Germinal center (tissue), 1 donor: Measurements from ENCODE around the gene RCL1.

Source experiments
- DNase-seq: peaks from one replicate; pipeline ENCODE4 v3.0.0; 2012; ENCODE audit warnings: mixed read lengths, low spot score

Gene RCL1

GRCh38 chr9:4811824-4812223 is 19.1 kb downstream of the RCL1 start:
- DNase-seq, result no peak

GRCh38 chr9:4812858-4813257 is 20.1 kb downstream of the RCL1 start:
- DNase-seq, result no peak

DNA sequence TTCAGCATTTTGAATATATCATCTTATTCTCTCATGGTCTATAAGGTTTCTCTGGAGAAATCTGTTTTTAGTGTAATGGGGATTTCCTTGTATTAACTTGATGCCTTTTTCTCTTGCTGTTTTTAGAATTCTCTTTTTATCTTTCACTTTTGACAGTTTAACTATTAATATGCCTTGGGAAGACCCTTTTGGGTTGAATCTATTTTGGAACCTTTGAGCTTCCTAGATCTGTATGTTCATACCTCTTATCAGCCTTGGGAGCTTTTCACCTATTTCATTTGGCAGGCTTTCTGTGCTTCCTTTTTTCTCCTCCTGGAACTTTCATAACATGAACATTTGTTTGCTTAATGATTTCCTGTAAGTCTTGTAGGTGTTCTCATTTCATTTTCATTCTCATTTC is 22.2 kb downstream of the RCL1 start:
- no peak for DNase-seq

- no peak for DNase-seq
Observed at GRCh38 chr9:4815381-4815956, 22.7 kb downstream of the RCL1 start.

DNA sequence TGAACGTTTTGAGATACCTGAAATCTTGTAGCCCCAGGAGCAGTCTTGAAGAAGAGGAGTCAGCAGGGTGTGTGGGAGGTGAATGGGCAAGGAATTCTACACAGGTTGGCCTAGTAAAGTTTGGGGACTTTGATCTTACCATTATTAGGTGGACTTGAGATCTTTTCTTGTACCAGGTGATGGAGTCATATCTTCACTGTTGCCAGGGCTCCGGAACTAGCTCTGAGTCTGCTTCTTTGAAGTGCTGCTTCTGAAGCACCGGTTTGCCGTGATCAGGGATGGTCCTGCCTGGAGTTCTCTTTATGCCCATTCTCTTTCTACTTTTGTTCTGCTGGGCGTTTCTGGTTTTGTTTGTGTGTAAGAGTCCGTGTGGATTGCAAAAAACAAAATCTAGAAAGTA is 27.4 kb downstream of the RCL1 start:
- DNase-seq, result no peak

DNA sequence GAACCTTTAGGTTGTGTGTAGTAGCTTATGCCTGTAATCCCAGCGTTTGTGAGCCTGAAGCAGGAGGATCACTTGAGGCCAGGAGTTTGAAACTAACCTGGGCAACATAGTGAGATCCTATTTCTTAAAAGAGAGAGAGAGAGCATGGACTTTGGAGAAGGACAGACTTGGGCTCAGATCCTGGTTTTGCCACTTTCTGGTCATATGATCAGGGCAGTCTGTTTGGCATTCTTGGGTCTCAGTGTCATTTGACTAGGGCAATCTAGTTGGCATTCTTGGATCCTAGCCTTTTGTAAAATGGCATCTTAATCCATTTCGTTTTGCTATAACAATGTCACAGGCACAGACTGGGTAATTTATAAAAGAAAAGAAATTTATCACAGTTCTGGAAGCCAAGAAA is 28.4 kb downstream of the RCL1 start:
- DNase-seq, result no peak

DNA sequence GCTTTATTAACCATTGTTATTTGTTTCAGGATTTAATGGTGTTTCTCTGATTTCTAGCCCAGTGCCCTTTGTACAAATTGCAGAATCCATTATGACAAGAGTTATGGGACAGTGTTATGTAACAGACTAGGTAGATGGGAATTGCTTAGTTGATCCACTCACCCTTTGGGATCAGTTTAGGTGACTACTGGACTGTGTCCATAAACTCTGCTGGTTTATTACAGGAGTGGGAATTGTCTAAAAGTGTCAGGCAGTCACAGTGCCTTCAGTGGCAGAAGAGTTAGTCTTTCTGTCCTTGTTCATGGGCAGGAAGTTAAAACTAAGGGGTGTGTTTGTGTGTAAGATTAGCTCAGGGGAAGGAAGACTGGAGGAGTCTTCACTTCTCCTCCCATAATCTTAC is 29.3 kb downstream of the RCL1 start:
- DNase-seq, result no peak

- no peak for DNase-seq
Observed at GRCh38 chr9:4826417-4827166, 33.8 kb downstream of the RCL1 start.

DNA sequence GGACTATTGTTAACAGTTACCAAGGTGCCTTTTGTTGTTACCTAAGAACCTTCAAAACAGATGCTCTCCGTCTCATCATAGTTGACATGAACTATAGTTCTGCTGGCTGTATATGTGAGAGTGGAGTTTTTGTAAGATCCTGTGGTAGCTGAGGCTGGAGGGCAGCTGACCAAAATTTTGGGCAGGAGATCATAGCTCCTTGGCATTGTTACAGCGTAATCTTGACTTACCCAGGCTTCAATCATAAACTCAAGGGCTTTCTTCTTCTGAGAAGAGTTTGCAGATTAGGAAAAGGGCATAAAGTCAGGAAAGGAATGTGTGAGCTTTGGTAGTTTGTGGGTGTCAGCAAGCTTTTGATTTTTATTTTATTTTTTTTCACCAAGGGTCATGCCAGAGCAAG is 34.5 kb downstream of the RCL1 start:
- no peak for DNase-seq

DNA sequence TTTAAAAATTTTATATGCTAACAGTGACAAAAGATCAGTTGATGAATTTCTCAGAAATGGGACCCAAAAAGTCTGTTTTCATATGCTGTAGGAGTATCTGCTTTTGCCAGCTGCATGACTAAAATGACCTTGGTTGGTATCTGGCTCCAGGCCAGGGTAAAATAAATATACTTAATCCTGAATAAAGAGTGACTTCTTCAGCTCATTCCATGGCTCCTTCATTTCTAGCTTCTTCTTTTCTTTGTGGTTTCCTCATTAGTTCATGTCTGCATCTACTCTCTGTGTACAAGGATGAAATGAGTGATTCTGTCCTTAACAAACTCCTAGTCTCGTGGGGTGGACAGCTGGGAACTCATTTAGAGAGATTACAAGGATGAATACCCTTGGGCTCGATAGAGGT is 36.0 kb downstream of the RCL1 start:
- DNase-seq, result no peak

DNA sequence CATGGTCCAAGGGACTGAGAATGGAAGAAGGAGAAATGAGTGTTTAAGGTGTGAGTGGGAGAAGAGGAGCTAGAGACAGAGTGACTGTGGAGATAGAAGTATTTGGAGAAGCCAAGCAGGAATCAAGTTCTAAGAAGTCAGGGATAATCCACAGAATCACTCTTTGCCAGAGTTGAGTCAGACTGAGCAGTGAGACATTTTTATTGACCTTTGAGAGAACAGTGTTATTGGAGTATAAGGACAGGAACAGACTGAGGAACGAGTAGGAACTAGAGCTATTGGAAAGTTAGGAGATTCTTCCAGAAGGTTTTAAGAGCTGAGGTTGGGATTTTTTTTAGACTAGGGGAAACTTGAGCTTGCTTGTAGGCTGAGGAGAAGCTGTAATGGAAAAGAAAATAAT is 37.2 kb downstream of the RCL1 start:
- DNase-seq, result no peak

- DNase-seq, result no peak
Observed at GRCh38 chr9:4830699-4831098, 38.0 kb downstream of the RCL1 start.

DNA sequence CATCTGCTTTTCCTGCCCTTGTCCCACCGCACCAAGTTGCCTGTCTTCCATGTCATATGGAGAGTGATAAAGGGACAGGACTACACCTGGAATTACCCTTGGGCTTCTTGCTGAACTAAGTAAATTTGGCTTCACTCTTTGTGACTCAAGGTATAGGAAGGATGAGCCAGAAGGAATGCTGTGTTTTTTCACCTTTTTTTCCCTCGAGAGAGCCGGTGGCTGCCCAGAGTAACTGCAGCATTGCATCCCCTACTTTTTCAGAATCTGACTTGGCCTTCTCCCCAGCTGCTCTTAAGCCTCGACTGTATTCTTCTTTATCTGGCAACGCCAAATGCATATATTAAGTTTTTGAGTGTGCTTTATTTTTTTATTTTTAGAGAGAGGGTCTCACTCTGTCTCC is 38.4 kb downstream of the RCL1 start:
- DNase-seq, result no peak

- DNase-seq, result no peak
Observed at GRCh38 chr9:4831944-4832343, 39.2 kb downstream of the RCL1 start.

DNA sequence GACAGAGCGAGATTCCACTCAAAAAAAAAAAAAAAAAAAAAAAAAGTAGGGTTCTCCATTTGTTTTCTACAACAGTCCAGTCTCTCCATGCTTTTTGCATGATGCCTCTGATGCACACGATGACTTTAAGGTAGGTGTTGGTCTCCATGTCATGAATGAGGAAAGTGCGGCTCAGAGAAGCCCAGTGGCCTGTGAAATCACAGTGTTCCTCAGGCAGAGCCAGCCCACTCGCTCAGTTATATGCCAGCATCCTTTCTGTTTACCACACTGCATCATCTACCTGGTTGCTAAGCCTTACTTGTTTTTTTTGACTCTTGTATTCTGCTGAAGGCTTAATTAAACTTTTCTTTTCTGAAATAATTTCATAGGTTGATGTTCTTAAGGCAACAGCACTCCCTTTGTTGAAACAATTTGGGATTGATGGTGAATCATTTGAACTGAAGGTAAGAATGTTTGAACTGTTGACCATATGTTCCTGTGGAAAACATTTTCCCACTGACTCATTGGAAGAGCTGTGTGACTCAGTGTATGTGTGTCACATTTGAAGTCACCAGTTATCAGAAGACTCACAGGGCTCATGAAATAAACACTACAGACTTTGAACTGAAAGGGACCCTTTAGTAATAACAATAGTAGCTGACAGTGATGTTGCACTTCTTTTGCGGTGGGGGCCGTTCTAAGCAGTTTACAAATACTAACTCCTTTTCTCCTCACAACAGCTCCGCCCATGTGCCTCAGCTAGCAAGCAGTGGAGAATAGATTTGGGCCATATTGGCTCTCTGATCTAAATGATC is 40.2 kb downstream of the RCL1 start:
- no peak for DNase-seq

- DNase-seq, result no peak
Observed at GRCh38 chr9:4833781-4834560, 41.2 kb downstream of the RCL1 start.

- no peak for DNase-seq
Observed at GRCh38 chr9:4836676-4837075, 43.9 kb downstream of the RCL1 start.

DNA sequence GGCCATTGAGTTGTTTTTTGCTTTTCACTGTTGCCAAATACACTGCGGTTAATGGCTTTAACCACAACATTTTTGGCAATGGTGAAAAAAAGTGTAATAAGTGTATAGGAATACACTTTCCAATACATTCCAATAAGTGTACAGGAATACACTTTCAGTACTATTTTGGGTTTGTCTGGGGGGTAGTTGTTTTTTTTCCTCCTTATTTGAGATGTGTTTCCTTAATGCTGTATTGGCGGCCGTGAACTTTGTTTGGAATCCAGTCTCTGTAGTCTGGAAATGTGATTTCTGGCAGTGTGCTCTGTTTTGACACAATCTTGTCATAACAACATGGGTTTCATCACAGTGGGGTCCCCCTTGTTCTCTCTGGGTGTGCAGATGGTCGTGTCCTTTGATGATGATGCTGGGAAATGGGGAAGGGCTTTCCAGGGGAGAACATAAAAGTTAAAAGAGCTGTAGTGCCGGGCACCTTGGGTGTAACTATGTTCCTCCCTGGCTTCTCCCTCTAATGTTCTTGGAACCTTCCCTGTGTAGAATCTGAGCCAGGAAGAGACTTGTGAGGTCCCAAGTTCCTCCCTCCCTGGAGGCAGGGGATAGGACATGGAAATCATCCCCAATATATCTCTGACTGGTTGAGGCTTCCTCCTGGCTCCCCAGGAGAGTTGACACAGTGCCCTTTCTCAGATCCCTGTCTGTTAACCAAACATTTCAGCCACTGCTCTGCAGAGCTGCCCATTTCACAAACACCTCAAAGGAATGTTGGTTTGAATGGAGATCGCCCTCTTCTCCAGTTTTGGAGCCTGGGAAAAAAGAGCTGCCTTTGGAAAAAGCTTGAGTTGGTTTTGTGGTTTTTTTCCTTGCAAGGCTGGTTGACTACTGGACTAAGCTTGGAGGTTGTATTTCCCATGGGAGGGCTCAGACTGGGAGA is 44.8 kb downstream of the RCL1 start:
- DNase-seq, result no peak

DNA sequence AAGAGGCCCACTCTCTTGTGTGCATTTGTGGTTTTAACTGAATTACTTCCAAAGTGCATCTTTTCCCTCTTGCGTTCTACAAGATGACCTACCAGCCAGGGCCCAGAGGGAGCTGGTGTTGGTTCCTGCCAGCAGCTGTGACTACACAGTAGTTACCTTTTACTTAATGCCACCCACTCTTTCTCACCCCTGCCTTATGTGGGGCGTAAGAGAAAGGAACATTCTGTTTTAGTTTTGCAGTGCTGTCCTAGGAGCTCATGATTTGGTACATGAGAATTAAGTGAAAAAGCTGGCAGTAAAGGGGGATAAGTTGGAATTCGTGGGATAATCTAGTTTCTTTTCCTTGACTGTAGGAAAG is 45.4 kb downstream of the RCL1 start:
- DNase-seq, result no peak

DNA sequence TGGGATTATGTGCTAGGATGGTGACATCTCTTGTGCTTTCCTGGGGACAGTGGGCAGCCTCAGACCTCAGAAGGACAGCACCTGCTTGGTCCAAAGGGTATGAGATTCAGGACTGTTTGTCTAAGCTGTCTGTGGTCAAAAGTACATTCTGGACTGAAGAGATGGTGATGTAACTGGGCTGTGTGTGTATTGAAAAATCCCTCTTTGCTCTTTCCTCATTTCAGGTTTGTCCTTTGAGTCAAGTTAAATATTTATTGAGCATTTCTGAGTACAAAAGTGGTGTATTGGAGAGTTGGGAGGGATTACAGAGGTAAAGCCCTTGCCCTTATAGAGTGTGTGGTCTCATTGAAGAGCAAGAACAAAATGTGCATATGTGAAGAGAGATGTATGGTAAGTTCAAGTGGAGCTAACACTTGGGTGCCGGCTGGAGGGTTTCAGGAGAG is 46.7 kb downstream of the RCL1 start:
- DNase-seq, result no peak

DNA sequence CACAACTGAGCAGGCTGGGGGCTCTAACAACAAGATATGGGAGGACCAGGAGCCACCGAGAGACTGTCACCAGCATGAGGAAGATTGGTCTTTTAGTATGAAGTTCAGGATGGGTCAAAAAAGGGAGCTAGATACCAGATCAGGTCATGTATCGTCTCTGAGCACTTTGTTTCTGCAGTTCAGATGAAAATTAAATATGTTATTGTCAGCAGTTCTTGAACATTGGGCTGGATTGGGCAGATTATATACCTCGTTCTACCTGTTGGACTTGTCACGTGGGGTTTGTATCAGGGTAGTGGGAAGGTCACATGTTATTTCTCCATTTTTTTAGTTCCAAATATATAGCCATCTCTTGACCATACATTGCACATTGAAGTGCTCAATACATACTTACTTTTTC is 47.3 kb downstream of the RCL1 start:
- DNase-seq, result no peak
